Caki2 (cell line): Measurements from ENCODE around the gene DNAJC16. TPM values are rescaled to one million over a fixed set of nuclear protein-coding genes. Genes with fewer than 3 reads are reported as not detected.
"Not testable (repeated sequence)": the region's sequence is repeated elsewhere in the genome, so short reads cannot be mapped to it uniquely, and the experiment has no call there.

Experiments used
- DNase-seq: peaks from one replicate; pipeline ENCODE4 v3.0.0-alpha.2; 2015; ENCODE audit warnings: low read depth
- in situ Hi-C: cut with HindIII; loops from 2 replicates; pipeline ENCODE4 v1.10.0; 2016; ENCODE audit warnings: low sequenced_read_pairs, low pct_unique_long_range_greater_than_20kb, mixed read lengths
- total RNA-seq: library from RNA; depleted of rRNA; stranded (reverse); fragments of >200 nt; shearing (Covaris generic); gene quantifications from 2 replicates; pipeline ENCODE4 v1.2.3, GENCODE V29; 2014; ENCODE audit warnings: low replicate concordance; rRNA removed

DNAJC16 gene
- total RNA-seq = 4.5 and 6.8 TPM in 2 replicates

DNA sequence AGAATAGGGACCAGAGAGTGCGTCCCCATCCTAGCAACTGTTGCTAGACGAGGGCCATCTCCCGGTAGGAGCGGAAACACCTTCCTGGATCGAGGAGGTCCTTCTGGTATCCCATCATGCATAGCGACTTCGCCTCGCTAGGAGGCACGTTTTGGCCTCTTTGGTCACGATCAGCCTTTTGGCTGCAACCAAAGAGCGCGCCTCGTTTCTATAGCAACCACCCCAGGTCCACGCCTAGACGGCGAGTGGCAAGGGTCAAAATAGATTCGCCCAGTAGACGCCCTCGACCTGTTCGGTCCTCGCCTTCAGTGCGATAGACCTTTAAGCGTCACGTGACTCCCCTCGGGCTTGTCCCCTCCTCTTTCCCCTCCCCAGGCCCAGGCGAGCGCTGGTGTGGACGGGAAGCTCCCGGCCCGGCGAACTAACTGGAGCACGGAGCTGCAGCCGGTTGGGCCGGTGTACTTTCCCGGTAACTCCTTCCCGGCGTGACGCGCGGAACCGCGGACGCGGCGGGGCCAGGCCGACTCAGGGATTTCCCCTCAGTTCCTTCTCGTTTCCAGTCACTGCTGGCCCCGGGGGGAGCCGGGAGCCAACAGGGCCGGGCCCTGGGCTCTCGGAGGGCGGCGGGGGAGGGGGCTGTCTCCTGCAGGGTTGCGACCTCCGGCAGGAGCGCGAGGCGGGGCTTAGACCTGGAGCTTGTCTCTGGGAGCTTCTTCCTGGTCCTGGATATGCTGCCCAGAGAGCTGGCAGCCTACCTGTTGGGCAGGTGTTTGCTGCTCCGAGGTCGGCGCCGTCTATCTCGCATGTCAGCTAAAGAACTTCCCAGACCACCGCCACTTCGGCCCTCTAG is at the start of gene DNAJC16:
TSS of gene DNAJC16 (plus strand) at position 359 of the 850 bp plus-strand sequence. CDS start 2,258 bp downstream, outside the sequence.
- in situ Hi-C loops = no loop called here
- DNase-seq = peak; percentile 99

DNA sequence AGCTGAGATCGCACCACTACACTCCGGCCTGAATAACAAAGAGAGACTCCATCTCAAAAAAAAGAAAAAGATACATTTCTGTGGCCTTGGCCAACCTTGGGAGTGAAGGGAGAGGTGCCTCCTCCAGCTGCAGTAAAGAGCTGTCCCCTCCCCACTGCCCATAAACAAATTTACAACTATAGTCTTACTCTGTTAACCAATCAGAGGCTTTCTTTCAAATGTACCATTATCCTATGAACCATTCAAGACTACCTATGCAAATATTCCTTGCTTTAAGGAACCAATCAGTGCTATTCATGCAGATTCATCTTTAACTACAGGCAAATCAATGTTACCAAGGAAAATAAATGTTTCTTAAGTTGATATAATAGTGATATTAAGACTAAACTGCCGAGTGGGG is 49.7 kb upstream of the DNAJC16 start:
- in situ Hi-C loops = no loop called here
- DNase-seq = peak; percentile 30

DNA sequence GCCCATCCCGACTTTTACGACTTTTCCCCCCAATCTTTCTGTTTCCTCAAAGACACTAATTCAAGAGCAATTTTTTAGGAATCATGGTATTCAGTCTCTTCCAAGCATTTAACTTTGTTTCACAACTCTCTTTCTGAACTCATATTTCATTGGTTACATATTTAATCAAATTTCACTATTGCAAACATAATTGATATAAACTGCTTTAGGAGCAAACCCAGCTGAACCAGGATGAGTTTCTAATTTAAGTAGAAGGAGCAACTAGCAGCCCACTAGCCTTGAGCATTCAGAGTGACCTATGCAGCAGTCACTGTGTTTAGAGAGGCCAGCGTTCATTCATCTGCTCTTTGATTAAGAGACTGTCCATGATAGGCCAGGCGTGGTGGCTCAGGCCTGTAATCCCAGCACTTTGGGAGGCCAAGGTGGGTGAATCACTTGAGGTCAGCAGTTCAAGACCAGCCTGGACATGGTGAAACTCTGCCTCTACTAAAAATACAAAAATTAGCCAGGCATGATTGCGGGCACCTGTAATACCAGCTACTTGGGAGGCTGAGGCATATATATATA is 48.9 kb upstream of the DNAJC16 start:
- in situ Hi-C loops = no loop called here
- no peak for DNase-seq

DNA sequence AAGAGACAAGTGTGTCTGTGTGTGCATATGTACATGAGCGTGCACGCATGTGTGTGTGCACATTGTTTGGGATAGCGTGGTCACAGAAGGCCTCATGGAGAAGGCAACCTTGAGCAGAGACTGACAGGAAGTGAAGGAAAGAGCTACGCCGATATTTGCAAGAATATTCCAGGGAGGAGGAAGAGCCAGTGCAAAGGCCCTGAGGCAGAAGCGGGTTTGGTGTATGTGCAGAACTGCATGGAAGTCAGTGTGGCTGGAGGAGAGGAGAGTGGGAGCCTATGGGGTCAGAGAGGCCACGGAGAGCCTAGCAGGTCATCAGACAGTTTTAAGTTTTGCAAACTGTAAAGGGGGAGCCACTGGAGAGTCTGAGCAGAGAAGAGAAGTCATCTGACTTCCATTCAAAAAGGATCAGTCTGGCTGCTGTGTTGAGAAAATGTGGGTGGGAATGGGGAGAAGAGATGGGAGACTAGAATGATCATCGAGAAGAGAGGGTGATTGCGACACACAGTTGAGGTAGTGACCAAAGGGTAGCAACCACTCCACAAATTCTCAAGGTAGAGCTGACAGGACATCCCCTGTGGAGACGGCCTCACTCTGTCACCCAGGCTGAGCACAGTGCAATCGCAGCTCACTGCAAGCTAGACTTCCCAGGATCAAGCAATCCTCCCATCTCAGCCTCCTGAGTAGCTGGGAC is 46.8 kb upstream of the DNAJC16 start:
- DNase-seq = no peak
- in situ Hi-C loops = no loop called here

DNA sequence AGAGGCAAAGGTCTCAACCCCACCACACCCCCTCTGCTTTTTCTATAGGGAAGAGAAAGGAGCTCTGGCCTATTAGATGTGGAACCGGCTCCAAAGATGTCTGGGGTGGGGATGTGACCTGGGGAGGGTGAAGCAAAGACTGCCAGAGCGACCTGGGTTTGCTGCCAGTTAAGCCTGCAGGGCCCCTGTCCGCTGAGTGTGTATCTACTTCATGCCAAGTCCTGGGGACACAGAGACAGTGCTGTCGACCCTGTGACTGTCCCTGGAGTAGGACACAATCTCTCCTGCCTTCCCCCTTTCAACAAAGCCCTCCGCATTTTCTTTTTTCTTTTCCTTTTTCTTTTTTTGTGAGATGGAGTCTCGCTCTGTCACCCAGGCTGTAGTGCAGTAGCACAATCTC is 44.2 kb upstream of the DNAJC16 start:
- in situ Hi-C loops, DNase-seq: not testable (repeated sequence)

DNA sequence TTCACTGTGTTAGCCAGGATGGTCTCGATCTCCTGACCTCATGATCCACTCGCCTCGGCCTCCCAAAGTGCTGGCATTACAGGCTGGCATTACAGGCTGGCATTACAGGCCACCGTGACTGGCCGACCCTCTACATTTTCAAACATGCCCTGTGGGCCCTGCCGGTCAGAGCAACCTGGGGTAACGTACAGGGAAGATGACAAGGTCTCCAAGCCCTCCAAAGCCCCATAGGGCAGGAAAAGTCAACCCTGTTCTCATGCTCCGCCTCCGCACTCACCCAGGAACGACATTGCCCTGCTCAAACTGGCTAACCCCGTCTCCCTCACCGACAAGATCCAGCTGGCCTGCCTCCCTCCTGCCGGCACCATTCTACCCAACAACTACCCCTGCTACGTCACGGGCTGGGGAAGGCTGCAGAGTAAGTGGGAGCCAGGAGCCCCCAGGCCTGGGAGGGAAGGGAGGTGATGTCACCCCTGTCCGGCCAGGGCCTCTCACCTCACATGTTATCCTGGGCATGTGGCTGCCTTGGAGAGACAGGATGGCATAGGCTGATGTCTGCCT is 43.6 kb upstream of the DNAJC16 start:
- in situ Hi-C loops, DNase-seq: not testable (repeated sequence)

DNA sequence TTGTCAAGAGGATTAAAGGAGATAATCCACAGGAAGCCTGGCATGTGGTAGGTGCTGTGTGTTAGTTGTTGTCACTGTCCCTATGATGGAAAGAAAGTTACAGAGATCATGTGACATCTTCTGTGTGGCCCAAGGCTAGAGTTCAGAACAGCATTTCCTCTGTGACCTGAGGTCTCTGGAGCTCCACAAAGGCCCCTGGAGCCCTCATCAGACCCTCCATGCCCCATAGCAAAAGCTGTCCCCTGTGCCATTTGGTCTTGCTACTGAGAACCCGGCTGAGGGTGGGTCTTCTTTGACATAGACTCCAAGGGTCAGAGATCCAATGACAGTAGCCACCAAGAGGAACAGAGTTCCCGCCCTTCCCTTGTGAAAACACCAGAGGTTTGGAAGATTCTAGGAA is 42.7 kb upstream of the DNAJC16 start:
- in situ Hi-C loops = no loop called here
- no peak for DNase-seq

DNA sequence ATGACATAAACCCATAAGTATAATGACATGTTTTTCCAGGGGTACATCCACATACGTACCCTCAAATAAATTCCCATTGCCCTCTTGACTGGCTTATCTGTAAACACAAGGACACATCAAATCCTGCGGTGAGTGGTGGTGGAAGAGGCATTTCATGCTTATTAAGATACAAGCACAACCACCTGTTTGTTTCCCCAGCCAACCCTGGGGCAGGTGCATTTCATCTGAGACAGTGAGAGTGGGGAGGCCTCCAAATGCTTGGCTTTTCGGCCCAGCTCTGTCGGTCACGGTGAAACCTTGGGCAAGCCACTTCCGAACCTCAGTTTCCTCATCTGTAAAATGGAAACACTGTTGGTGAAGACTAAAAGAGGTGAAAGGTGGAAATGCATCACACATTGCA is 42.2 kb upstream of the DNAJC16 start:
- DNase-seq, in situ Hi-C loops: not testable (repeated sequence)

DNA sequence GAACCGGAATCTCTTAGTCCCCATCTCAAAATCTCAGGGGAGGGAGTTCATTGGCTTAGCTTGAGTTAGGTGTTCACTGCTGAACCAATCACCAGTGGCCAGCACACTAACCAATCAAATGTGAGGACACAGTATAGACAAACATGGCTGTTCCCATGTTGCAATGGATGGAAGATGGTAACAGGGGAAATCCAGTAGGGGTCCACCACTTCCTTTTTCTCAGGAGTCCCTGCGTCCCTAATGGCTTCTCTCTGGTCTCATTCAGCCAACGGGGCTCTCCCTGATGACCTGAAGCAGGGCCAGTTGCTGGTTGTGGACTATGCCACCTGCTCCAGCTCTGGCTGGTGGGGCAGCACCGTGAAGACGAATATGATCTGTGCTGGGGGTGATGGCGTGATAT is 41.0 kb upstream of the DNAJC16 start:
- DNase-seq = no peak
- in situ Hi-C loops = no loop called here

DNA sequence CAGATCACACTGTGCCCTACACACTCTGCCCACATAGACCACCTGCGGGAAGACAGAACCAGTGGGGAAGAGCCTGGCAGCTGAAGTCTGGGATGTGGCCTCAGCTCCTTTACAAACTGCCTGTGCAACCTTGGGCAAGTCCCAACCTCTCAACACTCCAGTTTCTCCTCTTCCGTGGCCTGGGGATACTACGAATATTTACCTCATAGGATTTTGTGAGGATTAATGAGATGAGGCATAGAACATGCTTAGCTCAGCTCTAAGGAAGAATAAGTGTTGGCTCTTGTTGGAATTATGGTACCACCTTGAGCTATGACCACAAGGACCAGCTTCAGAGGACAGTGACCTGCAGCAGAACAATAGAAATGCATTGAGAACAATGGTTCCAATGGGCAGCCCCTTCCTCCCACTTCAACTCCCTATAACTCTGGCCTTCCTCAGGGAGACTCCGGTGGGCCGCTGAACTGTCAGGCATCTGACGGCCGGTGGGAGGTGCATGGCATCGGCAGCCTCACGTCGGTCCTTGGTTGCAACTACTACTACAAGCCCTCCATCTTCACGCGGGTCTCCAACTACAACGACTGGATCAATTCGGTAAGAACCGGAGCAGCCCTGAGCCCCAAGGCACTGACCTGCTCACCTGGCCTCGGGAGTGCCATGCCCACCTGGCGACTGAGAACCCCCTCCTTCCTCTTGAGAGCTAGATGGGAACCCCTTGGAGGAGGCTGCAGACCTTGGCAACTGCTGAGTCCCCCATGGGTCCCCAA is 39.6 kb upstream of the DNAJC16 start:
- in situ Hi-C loops, DNase-seq: not testable (repeated sequence)

DNA sequence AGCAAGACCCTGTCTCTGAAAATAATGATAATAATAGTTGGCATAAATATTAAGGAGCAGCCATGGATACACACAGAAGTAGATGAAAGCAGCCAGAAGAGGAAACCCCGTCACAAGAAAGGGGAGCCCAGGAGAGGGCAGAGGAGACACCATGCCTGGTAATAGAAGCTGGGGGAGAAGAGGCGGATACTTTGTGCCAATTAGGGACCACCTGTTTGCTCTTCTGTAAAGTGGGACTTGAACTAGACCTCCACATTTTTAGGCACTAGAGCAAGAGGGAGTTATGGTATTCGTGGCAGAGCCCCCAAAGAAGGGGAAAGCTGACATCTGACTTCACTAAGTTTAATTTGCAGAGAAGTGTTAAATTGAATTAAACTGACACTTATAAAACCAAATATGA is 38.3 kb upstream of the DNAJC16 start:
- in situ Hi-C loops = no loop called here
- no peak for DNase-seq

DNA sequence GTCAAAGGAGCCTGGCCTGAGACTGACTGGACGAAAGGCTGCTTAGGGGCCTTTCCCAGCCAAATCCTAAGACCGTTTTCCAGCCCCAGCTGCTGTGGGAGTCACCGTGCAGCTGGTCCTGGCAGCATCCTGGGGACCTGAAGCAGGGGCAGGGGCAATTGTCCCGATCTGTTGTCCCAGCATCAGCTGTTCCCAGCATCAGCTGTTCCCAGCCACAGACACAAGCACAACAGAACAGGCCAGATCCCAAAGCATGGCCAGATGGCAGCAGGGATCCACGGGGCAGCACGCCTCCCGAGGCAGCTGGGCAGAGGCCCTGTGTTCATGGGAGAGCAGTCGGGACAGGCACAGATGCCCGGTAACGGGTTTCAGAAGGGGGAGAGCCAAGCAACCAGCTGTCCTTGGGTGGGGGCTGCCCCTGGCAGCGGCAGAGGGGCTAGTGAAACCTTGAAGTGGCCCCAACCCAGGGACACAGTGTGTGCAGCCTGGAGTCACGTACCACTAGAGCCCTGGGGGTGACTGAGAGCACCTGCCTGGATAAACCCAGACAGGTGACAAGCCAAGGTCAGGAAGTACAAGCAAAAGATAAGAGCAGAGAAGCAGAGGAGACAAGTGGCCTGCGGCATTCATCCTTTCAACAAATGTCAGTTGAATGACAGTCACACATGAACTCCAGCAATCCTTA is 37.5 kb upstream of the DNAJC16 start:
- in situ Hi-C loops = no loop called here
- no peak for DNase-seq

DNA sequence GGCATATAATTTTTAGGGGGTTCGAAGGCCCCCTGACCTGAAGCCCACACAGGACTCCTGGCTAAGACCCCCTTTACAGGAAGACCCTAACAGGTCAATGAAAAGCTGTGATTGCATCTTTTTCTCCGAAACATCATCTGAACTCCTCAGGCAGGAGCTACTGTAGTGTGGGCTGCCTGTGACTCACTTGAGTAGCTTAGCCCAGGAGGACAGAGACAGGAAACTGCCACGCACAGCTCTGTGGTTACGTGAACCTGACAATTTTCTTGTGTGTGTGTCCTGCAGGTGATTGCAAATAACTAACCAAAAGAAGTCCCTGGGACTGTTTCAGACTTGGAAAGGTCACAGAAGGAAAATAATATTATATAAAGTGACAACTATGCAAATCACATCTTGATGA is 35.6 kb upstream of the DNAJC16 start:
- in situ Hi-C loops, DNase-seq: not testable (repeated sequence)

DNA sequence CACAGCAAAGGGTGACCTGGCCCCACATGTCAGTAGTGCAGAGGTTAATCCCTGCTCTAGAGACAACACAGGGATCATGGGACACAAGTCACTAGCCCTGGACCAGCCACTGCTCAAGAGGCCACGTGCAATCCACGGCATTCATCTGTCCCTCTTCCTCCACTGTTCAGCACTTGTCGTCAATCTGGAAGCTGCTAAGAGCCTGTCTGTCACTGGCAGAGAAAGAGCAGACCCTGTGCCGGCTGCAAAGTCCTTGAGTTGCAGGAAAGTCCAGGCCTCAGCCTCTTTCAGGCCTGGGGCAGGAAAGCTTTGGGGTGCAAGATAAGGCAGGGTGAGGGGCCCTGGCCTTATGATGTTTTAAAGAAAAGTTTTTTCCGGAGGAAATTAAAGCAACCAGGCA is 34.1 kb upstream of the DNAJC16 start:
- DNase-seq = no peak
- in situ Hi-C loops = no loop called here

DNA sequence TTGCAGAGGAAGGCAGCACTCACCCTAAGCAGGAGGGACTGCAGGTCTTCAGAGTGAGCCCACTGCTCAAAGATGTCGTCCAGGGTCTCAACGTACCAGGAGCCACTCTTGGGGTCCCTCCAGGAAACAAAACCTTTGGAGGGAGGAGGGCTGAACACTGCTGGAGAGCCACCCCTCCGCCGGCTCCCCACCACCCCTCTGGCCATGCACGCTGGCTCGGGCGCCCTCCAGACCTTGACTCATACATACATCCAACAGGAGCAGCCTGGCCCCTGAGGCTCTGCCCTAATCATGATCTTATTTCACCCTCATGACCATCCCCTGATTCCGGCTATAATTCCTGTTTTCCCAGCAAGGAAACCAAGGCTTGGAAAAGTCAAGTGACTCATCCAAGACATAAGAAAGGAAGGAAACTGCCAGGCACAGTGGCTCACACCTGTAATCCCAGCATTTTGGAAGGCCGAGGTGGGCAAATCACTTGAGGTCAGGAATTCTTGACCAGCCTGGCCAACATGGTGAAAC is 32.7 kb upstream of the DNAJC16 start:
- no peak for DNase-seq
- in situ Hi-C loops = no loop called here

DNA sequence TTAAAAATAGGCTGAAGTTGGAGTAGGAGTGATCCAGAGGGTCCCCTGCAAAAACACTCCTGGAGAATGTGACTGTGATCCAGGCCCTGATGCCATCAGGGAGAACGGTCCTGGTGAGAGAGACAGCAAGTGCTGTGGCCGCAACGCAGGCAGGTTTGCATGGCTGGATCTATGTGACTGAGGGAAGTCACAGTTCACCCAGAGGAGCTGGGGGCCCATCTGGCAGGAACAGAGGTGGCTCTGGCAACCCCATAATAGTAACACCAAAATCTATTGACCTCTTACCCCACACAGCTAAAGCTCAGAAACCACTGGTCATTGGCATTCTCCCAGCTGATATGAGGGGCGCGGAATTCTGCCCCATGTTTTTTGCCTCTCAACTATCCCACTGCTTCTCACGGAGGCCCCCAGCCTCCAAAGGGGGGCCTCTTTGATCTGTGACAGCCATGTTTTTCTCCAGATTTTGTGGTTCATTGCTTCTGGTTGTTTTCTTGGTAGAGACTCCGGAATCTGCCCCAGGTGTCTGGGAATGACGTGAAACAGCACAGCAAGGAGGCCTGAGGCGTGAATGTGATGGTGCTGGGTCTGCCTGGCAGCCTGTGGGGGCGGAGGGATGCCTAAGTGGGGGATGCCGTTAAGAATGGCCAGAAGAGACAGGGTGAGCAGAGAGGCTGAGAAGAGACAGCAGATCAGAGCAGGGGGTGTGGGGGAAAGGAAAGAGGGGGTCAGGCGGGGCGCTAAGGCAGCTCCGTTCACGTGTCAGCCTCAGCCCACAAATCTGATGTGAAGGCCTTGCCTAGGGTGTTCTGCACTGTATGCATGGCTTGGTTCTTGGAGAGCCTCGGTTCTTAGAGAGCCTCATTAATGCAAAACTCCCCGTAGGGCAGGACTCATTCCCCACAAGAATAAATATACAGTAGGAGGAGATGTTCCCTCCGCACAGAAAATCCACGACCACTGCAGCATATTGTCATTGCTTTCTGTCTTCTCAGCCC is 26.2 kb upstream of the DNAJC16 start:
- DNase-seq = no peak
- in situ Hi-C loops = no loop called here
